ENCODE results near the gene PROM1.
A peak's percentile ranks its signal among the peaks of the same experiment; 100 is the strongest.

PROM1 gene

GRCh38 chr4:15982842-15983524, 100.8 kb downstream of the PROM1 start:
- DNase-seq: no peak

GRCh38 chr4:15976456-15977447, 107.1 kb downstream of the PROM1 start:
- no peak for DNase-seq

GRCh38 chr4:15971068-15971801, 112.6 kb downstream of the PROM1 start:
- DNase-seq: no peak

GRCh38 chr4:15968551-15969300, 115.1 kb downstream of the PROM1 start:
- no peak for DNase-seq

GRCh38 chr4:15965325-15965724, 118.5 kb downstream of the PROM1 start:
- no peak for DNase-seq

- no peak for DNase-seq
Measured at GRCh38 chr4:15964159-15964558, 119.7 kb downstream of the PROM1 start.

GRCh38 chr4:15963576-15963975, 120.2 kb downstream of the PROM1 start:
- no peak for DNase-seq

- DNase-seq: peak in 1 of 2 experiments; percentile 40
Measured at GRCh38 chr4:15963001-15963451, 120.8 kb downstream of the PROM1 start, which contains the start of gene FGFBP2. TSS of gene FGFBP2 (minus strand) at chr4:15963175. CDS start at chr4:15963129, 46 bp downstream.

- DNase-seq: no peak
Measured at GRCh38 chr4:15961781-15962510, 121.9 kb downstream of the PROM1 start.

GRCh38 chr4:15958562-15958961, 125.3 kb downstream of the PROM1 start:
- DNase-seq: no peak

GRCh38 chr4:15956179-15956850, 127.5 kb downstream of the PROM1 start:
- DNase-seq: peak; percentile 17 to 86

- DNase-seq: no peak
Measured at GRCh38 chr4:15955670-15956069, 128.2 kb downstream of the PROM1 start.

- no peak for DNase-seq
Measured at GRCh38 chr4:15953625-15954024, 130.2 kb downstream of the PROM1 start.

GRCh38 chr4:15951781-15952180, 132.0 kb downstream of the PROM1 start:
- DNase-seq: no peak

GRCh38 chr4:15948826-15949225, 135.0 kb downstream of the PROM1 start:
- no peak for DNase-seq

GRCh38 chr4:15947684-15948083, 136.1 kb downstream of the PROM1 start:
- no peak for DNase-seq

- DNase-seq: no peak
Measured at GRCh38 chr4:15945516-15945915, 138.3 kb downstream of the PROM1 start.

- no peak for DNase-seq
Measured at GRCh38 chr4:15944895-15945294, 138.9 kb downstream of the PROM1 start.

GRCh38 chr4:15942283-15942682, 141.5 kb downstream of the PROM1 start:
- no peak for DNase-seq

- no peak for DNase-seq
Measured at GRCh38 chr4:15938640-15939039, 145.2 kb downstream of the PROM1 start, which contains the start of gene FGFBP1. TSS of gene FGFBP1 (minus strand) at chr4:15938740. CDS start at chr4:15936632, 2,108 bp downstream.

GRCh38 chr4:15938182-15938581, 145.6 kb downstream of the PROM1 start:
- DNase-seq: no peak

Measured in NCI-H526 (cell line).